ENCODE results near the gene TCHP.

DNA sequence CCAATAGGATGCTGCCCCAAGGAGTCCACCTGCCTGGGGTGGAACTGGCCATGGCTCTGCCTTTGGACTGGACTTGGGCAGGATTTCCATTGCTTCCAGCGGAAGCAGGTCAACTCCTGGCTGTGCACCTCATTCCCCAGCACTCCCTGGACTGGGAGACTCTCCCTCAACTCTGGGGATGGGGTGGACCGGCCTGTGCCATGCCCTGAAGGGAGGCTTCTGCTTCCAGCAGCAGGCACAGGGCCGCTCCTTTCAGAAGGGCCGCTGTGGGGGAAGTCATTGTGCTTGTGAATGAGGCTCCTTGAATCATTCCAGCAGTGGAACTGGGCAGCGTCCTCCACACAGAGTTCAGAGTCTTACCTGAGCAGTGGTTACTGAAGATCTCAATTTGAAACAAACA is 23.0 kb downstream of the TCHP start:
- TF ChIP-seq RARB (CRISPR knock-in tag; IDR thresholded peaks at IDR 0.05) (no peak), ZNF70 (CRISPR knock-in tag; IDR thresholded peaks at IDR 0.05) (no peak)

All from SK-N-SH treated with all-trans-retinoic acid at 6 μM for 48 hours (cell line).